Measurements from ENCODE around the gene SMDT1. TPM values are rescaled to one million over a fixed set of nuclear protein-coding genes. Genes with fewer than 3 reads are reported as not detected.

Gene SMDT1
- total RNA-seq, 1 experiment from 2014 or later, result 44.6 TPM

- no peak for DNase-seq (ENCODE audit: low read depth, low spot score)
- in situ Hi-C loops (cut with HindIII; ENCODE audit: low pct_unique_long_range_greater_than_20kb, low sequenced_read_pairs), result no loop called here
- Histone ChIP-seq H3K36me3 (ENCODE audit: control insufficient read depth, insufficient read depth, low read length) (no peaks in the 10 kb centered on the region; the same call in 1 of the 2 replicates), H3K27me3 (ENCODE audit: control insufficient read depth, insufficient read depth, low read length) (no peaks in the 10 kb centered on the region), H3K4me3 (ENCODE audit: low read depth in 2 of 2, low read length in 2 of 2) (no peak overlapping the region), H3K9me3 (ENCODE audit: control insufficient read depth, insufficient read depth, low read depth, low read length) (no peaks in the 10 kb centered on the region), H3K27ac (ENCODE audit: low read length) (no peak overlapping the region), H3K4me1 (ENCODE audit: control insufficient read depth, insufficient read depth, low read length) (peaks cover 10% of the 10 kb centered on the region)
- intact Hi-C loops (cut with micrococcal nuclease; ENCODE audit: unreplicated experiment), result no loop called here
- no peak for TF ChIP-seq CTCF (IDR thresholded peaks at IDR 0.05)
- TF ChIP-seq POLR2AphosphoS5 (IDR thresholded peaks at IDR 0.05; ENCODE audit: low read depth, low read length), result no peak
- BruUV-seq (replicated peaks), result no TSS peak
- ChIA-PET CTCF (no interaction called here), POLR2A (no interaction called here)
- ATAC-seq, result no peak
Observed at GRCh38 chr22:42076764-42077485, 2.6 kb upstream of the SMDT1 start.

GRCh38 chr22:42077486-42078125, 1.9 kb upstream of the SMDT1 start:
- in situ Hi-C loops (cut with HindIII; ENCODE audit: low pct_unique_long_range_greater_than_20kb, low sequenced_read_pairs) (no loop called here), intact Hi-C loops (cut with micrococcal nuclease; ENCODE audit: unreplicated experiment) (no loop called here)
- ATAC-seq, result no peak
- H3K9me3 ChIP-seq (ENCODE audit: control insufficient read depth, insufficient read depth, low read depth, low read length), result no peaks in the 10 kb centered on the region
- ChIA-PET CTCF (no interaction called here), POLR2A (no interaction called here)
- peaks cover 10% of the 10 kb centered on the region for H3K4me1 ChIP-seq (ENCODE audit: control insufficient read depth, insufficient read depth, low read length)
- no peaks in the 10 kb centered on the region; the same call in 1 of the 2 replicates for H3K36me3 ChIP-seq (ENCODE audit: control insufficient read depth, insufficient read depth, low read length)
- H3K4me3 ChIP-seq (ENCODE audit: low read depth in 2 of 2, low read length in 2 of 2), result no peak overlapping the region
- TF ChIP-seq CTCF (IDR thresholded peaks at IDR 0.05) (no peak), REST (IDR thresholded peaks at IDR 0.05; ENCODE audit: insufficient read depth in 1 of 2, low read depth in 2 of 2, low read length in 1 of 2) (no peak), TCF7L2 (IDR thresholded peaks at IDR 0.05; ENCODE audit: low read depth, low read length) (no peak), POLR2AphosphoS5 (IDR thresholded peaks at IDR 0.05; ENCODE audit: low read depth, low read length) (no peak), SIN3A (IDR thresholded peaks at IDR 0.05; ENCODE audit: borderline replicate concordance, insufficient read depth, low read depth, low read length) (no peak)
- BruUV-seq (replicated peaks), result no TSS peak
- no peaks in the 10 kb centered on the region for H3K27me3 ChIP-seq (ENCODE audit: control insufficient read depth, insufficient read depth, low read length)
- H3K27ac ChIP-seq (ENCODE audit: low read length), result no peak overlapping the region
- no peak for DNase-seq (ENCODE audit: low read depth, low spot score)
